GDM1 (cell line): ENCODE measurements around the gene MRGPRX2.

Experiments
- DNase-seq: peaks from one replicate; lab custom pipeline; 2025; lab: John Stamatoyannopoulos, UW

MRGPRX2 gene

GRCh38 chr11:19060629-19061028 is at the start of gene MRGPRX2:
MRGPRX2 (minus strand) TSS chr11:19060717; CDS start chr11:19056402, 4,315 bp downstream.
- no peak for DNase-seq

- no peak for DNase-seq
Observed at GRCh38 chr11:19110295-19110694, 49.8 kb upstream of the MRGPRX2 start.

DNA sequence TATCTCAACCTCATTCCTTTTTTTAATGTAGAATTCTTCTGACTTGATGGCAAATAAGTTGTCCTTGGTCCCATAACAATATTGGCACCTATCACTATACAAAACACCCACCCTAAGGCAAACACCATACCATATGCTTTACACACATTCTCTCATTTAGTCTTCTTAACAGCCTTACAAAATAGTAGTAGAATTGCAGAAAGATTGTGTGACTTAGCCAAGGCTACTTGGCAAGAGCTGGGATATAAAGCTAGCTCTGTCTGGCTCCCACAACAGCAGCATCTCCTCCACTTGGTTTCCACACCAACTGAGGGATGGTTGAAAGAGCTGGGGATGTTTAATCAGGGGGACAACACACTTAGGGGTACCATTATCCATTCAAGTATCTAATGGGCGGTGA is 46.6 kb upstream of the MRGPRX2 start:
- DNase-seq: no peak

- no peak for DNase-seq
Observed at GRCh38 chr11:19105011-19105410, 44.5 kb upstream of the MRGPRX2 start.

DNA sequence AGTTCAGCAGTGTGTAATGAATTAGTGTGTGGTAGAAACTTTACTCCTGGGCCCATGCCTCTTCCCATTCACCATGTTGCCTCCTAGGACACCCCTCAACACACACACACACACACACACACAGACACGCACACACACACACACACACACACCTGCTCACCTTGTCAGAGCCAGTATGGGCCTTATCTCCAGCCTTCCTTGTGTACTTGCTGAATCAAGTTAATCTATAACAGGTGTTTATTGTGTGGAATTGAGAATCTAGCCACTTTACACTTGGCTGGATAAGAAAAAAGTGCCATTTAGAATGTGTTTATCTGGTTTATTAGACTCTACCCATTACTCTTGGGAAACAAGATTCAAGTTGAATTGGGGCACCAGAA is 42.0 kb upstream of the MRGPRX2 start:
- DNase-seq: no peak

GRCh38 chr11:19101796-19102520 is 41.4 kb upstream of the MRGPRX2 start:
- no peak for DNase-seq

DNA sequence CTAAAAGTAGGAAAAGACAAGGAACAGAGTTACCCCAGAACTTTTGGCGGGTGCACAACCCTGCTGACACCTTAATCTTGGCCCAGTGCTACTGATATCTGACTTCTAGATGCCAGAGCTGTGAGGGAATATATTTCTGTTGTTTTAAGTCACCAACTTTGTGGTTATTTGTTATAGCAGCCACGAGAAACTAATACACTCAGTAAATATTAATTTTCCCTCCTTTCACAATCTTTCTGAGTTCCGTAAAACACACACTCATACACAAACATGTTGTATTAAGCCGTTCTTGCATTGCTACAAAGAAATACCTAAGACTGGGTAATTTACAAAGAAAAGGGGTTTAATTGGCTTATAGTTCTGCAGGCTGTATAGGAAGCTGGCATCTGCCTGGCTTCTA is 40.4 kb upstream of the MRGPRX2 start:
- DNase-seq: no peak

- no peak for DNase-seq
Observed at GRCh38 chr11:19099093-19099492, 38.6 kb upstream of the MRGPRX2 start.

DNA sequence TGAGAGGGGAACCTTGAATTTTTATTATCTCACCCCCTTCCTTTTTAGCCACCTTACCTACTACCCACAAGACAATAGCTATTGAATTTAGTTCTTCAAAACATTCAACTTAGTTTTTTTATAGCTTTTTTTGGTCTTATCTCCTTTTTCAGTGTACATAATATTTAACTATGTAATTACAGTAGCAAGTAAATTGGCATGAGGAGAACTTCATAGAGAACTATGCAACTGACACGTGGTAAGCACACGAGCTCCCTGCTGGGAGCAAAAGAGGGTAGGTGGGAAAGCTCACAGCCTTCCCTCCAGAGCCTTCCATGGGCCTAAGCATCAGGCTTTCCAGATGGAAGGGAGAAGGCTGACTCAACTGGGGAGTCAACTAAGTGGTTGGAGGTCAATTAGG is 34.3 kb upstream of the MRGPRX2 start:
- no peak for DNase-seq

- no peak for DNase-seq
Observed at GRCh38 chr11:19093976-19094375, 33.5 kb upstream of the MRGPRX2 start.

DNA sequence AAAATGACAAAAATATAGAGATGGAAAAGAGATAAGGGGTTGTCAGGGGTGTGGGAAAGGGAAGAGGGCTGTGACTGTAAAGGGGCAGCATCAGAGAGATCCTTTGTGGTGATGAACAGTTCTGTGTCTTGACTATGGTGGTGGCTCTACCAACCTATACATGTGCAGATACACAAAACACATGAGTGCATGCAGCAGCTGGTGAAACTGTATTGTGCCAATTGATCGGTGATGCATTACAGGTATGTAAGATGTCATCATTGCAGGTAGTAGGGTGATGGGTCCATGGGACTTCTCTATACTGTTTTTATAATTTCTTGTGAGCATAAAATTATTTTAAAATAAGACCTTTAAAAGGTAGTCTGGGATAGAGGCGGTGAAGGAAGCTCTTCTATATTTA is 32.3 kb upstream of the MRGPRX2 start:
- no peak for DNase-seq

- DNase-seq: no peak
Observed at GRCh38 chr11:19092342-19092741, 31.8 kb upstream of the MRGPRX2 start.

DNA sequence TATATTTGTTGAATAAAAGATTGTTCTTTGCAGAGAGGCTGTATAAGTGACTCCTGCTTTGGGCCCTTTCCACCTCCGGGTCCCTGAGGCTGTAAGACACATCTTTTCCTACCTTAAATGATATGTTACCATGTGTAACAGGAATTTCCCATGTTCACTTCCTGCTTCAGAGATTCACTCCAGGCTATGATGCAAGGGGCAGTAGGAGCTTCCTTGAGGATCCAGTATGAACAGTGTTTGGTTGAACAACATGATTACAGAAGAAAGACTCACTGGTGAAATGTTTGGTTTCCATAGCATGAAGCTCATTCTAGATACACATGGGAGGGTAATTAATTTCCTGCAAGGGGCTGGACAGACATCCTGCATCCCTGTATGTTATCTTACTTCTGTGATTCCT is 30.8 kb upstream of the MRGPRX2 start:
- DNase-seq: no peak

DNA sequence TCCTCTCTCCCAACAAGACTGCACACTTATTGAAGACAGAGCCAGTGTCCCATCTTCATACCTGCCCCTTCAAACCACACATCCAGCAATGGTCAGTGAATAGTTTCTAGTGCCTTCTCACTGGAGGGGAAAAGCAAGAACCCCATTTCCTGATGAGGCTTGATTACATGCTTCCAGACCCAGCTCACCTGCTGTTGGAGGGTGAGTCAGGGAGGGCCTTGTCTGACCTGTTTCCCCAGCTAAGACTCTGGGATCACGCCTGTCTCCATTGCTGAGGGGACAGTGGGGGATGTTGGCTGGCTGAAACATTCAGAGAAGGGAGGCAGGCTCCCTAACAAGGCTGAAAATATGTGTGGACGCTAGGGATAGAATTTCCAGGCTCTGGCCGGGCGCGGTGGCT is 28.9 kb upstream of the MRGPRX2 start:
- DNase-seq: no peak

GRCh38 chr11:19088791-19089190 is 28.3 kb upstream of the MRGPRX2 start:
- DNase-seq: no peak

DNA sequence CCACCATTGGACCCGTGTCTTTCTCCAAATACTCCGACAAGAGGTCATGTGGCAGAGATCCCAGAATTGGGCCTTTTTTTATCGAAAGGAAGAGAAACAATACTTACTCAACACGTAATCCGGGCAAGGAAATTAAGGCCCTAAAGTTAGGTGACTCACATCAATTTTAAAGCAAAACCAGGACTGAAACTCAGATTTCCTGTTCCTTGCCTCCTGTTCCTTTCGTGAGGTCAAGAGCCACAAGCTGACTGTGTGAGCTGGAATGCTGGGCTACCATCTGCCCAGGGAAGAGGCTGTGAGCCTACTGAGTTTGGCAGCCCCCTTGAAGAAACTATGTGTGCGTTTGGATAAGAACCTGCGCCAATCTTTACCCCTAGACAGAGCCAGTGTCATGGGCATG is 27.1 kb upstream of the MRGPRX2 start:
- DNase-seq: no peak

GRCh38 chr11:19084661-19085315 is 24.3 kb upstream of the MRGPRX2 start:
- DNase-seq: no peak

- DNase-seq: no peak
Observed at GRCh38 chr11:19083166-19083565, 22.6 kb upstream of the MRGPRX2 start.

DNA sequence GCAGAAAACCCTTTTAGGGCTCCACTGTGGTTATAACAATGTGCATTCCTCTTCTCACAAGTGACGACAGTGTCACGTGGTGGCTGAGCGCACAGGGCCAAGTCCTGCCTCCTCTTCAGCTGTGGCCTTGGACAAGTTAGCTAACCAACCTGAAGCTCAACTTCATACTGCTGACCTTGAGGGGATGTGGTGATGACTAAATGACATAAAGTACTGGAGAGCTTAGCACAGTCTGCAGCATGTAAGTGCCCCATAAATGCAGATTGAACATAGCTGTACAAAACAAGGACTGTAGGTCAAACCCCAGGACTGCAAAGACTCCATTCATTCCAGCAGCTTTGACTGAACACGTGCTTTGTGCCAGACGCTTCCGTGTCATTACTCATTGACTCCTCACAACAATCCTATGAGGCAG is 20.1 kb upstream of the MRGPRX2 start:
- no peak for DNase-seq

- no peak for DNase-seq
Observed at GRCh38 chr11:19079643-19080440, 19.3 kb upstream of the MRGPRX2 start.

DNA sequence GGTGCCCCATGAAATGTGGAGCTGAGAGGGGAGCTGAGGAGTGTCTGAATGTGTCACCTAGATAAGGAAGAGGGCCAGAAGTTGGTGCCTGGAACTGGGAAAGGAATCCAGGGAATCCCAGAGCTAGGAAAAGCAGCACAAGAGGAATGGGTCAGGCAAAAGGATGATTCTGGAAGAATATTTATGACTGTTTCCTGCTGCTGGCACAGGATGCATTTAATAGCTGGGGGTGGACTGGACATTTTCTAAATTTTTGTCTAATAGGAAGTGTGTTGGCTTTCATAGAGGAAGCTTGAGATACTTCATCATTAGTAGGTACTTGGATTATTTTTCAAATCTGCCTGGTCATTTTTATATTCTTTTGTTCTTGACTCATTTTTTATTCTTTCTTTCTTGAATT is 17.4 kb upstream of the MRGPRX2 start:
- DNase-seq: no peak

GRCh38 chr11:19076744-19077589 is 16.4 kb upstream of the MRGPRX2 start:
- DNase-seq: no peak
